Measurements from ENCODE around the gene STAG1. TPM values are rescaled to one million over a fixed set of nuclear protein-coding genes. Genes with fewer than 3 reads are reported as not detected.
"Not testable (repeated sequence)": the region's sequence is repeated elsewhere in the genome, so short reads cannot be mapped to it uniquely, and the experiment has no call there.

STAG1 gene
- 40.0 TPM for total RNA-seq

DNA sequence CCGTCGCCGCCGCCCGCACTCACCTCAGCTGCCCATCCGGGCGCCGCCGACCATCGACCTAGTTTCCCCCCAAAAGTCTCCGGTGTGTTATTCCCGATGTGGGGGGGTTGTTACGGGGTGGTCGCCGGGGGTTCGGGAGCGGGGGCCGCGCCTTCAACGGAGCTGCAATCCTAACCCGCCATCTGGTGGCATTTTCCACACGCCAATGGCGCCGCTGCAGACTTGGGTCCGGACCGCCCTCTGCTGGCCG, at the start of gene STAG1:
TSS of gene STAG1 (minus strand) at position 207 of the 250 bp plus-strand sequence. CDS start 121,480 bp downstream, outside the sequence.
- Histone ChIP-seq H3K27me3 (ENCODE audit: insufficient read depth, low read length) (no peaks in the 10 kb centered on the region), H3K9me3 (ENCODE audit: low read depth, low read length) (no peaks in the 10 kb centered on the region), H3K4me3 (ENCODE audit: low read length) (peak within 1 kb of the TSS; percentile 67), H3K4me1 (ENCODE audit: insufficient read depth, low read length) (peaks cover 35% of the 10 kb centered on the region)

DNA sequence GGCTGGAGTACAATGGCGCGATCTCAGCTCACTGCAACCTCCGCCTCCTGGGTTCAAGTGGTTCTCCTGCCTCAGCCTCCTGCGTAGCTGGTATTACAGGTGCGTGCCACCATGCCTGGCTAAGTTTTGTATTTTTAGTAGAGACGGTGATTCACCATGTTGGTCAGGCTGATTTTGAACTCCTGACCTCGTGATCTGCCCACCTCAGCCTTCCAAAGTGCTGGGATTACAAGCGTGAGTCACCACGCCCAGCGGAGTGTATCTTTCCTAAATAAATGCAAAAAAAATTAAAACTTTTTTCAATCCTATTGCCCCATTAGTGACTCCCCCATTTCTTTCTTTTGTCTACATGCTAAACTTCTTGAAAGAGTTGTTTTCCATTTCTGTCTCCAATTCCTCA, 49.0 kb upstream of the STAG1 start:
- H3K4me1 ChIP-seq (ENCODE audit: insufficient read depth, low read length); H3K4me3 ChIP-seq (ENCODE audit: low read length); H3K27me3 ChIP-seq (ENCODE audit: insufficient read depth, low read length); H3K9me3 ChIP-seq (ENCODE audit: low read depth, low read length): not testable (repeated sequence)

- H3K4me1 ChIP-seq (ENCODE audit: insufficient read depth, low read length): no peaks in the 10 kb centered on the region
- no peaks in the 10 kb centered on the region for H3K9me3 ChIP-seq (ENCODE audit: low read depth, low read length)
- H3K27me3 ChIP-seq (ENCODE audit: insufficient read depth, low read length): no peaks in the 10 kb centered on the region
- no peak overlapping the region for H3K4me3 ChIP-seq (ENCODE audit: low read length)
Measured at GRCh38 chr3:136792556-136793330, 40.6 kb upstream of the STAG1 start.

DNA sequence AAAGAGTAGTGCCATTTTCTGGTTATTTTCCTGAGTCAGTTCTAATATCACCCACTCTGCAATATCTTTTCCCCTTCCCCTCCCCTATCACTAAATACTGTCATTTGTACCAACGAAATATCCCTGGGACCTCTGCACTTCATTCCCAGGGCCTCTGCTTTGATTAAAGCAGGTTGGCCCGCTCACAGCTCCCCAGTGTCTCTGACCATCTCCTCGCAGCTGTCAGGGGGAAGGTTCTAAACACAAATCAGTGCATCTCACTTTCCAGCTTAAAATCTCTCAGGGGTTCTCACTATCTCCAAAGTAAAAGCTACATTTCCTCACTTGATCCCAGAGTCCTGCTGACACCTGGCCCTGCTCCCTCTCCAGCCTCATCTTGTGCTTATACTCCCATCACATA, 38.6 kb upstream of the STAG1 start:
- H3K27me3 ChIP-seq (ENCODE audit: insufficient read depth, low read length): no peaks in the 10 kb centered on the region
- H3K4me3 ChIP-seq (ENCODE audit: low read length): no peak overlapping the region
- no peaks in the 10 kb centered on the region for H3K9me3 ChIP-seq (ENCODE audit: low read depth, low read length)
- peaks cover 16% of the 10 kb centered on the region for H3K4me1 ChIP-seq (ENCODE audit: insufficient read depth, low read length)

- Histone ChIP-seq H3K27me3 (ENCODE audit: insufficient read depth, low read length) (no peaks in the 10 kb centered on the region), H3K4me1 (ENCODE audit: insufficient read depth, low read length) (peaks cover 16% of the 10 kb centered on the region), H3K9me3 (ENCODE audit: low read depth, low read length) (no peaks in the 10 kb centered on the region)
Measured at GRCh38 chr3:136789976-136790375, 37.8 kb upstream of the STAG1 start.

DNA sequence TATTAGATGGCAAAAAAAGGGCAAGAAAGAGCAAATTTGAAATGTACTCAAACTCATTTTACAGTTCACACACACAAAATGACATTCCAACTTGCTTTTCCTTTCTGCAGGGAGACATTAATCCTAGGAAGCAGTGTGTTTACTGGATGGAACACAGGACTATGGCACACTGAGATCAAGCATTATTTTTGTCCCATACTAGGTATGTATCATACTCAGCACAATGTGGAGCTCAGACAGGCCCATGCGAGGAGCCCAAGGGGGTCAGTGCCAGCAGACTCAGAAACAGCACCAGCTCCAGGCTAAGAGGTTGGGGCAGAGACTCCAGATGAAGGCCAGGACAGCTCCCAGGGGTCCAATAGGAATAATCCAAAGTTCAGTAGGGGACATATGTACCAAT, 36.0 kb upstream of the STAG1 start:
- peaks cover 16% of the 10 kb centered on the region for H3K4me1 ChIP-seq (ENCODE audit: insufficient read depth, low read length)
- no peaks in the 10 kb centered on the region for H3K27me3 ChIP-seq (ENCODE audit: insufficient read depth, low read length)
- no peaks in the 10 kb centered on the region for H3K9me3 ChIP-seq (ENCODE audit: low read depth, low read length)
- H3K4me3 ChIP-seq (ENCODE audit: low read length): no peak overlapping the region

More at GRCh38 chr3:136789976-136790375, 37.8 kb upstream of the STAG1 start:
- H3K4me3 ChIP-seq (ENCODE audit: low read length): no peak overlapping the region

DNA sequence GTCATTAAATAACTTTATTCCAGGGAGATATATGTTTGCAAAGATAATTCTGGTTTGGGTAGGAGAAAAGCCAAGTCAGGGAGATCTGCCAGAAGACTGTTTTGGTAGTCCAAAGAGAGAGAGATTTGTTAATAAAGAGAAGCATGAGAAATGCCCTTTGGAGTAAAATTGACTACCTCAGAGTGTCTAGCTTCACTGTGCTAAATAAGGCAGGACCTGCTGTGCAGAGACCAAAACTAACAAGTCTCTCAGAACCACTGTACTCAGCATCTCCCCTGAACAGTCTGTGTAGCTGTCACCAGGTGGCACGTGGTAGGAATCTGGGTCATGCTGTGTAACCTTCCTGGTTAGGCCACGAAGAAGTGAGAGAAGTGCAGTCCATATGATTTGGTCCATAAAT, 35.2 kb upstream of the STAG1 start:
- no peaks in the 10 kb centered on the region for H3K9me3 ChIP-seq (ENCODE audit: low read depth, low read length)
- no peak overlapping the region for H3K4me3 ChIP-seq (ENCODE audit: low read length)
- peaks cover 16% of the 10 kb centered on the region for H3K4me1 ChIP-seq (ENCODE audit: insufficient read depth, low read length)
- H3K27me3 ChIP-seq (ENCODE audit: insufficient read depth, low read length): no peaks in the 10 kb centered on the region

GRCh38 chr3:136783708-136784191, 31.6 kb upstream of the STAG1 start:
- Histone ChIP-seq H3K4me3 (ENCODE audit: low read length) (no peak overlapping the region), H3K9me3 (ENCODE audit: low read depth, low read length) (no peaks in the 10 kb centered on the region), H3K4me1 (ENCODE audit: insufficient read depth, low read length) (peaks cover 16% of the 10 kb centered on the region)

DNA sequence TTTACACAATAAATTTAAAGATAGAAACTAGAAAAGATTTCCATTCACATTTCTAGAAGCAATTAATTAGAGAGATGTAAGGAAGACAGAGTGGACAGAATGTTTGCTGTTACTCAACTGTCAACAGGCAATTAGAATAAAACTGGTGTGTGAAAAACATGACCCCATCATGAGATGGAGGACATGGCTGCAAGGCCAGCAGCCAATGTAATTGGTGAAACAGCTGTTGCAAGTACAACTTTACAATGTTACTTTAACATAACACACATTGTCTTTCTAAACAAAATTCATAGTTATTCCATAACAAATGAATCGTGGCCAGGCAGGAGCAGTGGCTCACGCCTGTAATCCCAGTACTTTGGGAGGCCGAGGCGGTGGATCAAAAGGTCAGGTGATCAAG, 28.6 kb upstream of the STAG1 start:
- H3K9me3 ChIP-seq (ENCODE audit: low read depth, low read length): no peaks in the 10 kb centered on the region
- H3K4me3 ChIP-seq (ENCODE audit: low read length): no peak overlapping the region
- no peaks in the 10 kb centered on the region for H3K27me3 ChIP-seq (ENCODE audit: insufficient read depth, low read length)
- H3K4me1 ChIP-seq (ENCODE audit: insufficient read depth, low read length): no peaks in the 10 kb centered on the region

More at GRCh38 chr3:136783708-136784191, 31.6 kb upstream of the STAG1 start:
- no peaks in the 10 kb centered on the region for H3K27me3 ChIP-seq (ENCODE audit: insufficient read depth, low read length)

- Histone ChIP-seq H3K9me3 (ENCODE audit: low read depth, low read length) (no peaks in the 10 kb centered on the region), H3K4me1 (ENCODE audit: insufficient read depth, low read length) (no peaks in the 10 kb centered on the region), H3K4me3 (ENCODE audit: low read length) (no peak overlapping the region), H3K27me3 (ENCODE audit: insufficient read depth, low read length) (no peaks in the 10 kb centered on the region)
Measured at GRCh38 chr3:136778865-136779264, 26.7 kb upstream of the STAG1 start.

- no peaks in the 10 kb centered on the region for H3K27me3 ChIP-seq (ENCODE audit: insufficient read depth, low read length)
- no peak overlapping the region for H3K4me3 ChIP-seq (ENCODE audit: low read length)
- no peaks in the 10 kb centered on the region for H3K4me1 ChIP-seq (ENCODE audit: insufficient read depth, low read length)
- no peaks in the 10 kb centered on the region for H3K9me3 ChIP-seq (ENCODE audit: low read depth, low read length)
Measured at GRCh38 chr3:136772709-136773108, 20.5 kb upstream of the STAG1 start.

GRCh38 chr3:136758160-136759102, 6.3 kb upstream of the STAG1 start:
- Histone ChIP-seq H3K4me3 (ENCODE audit: low read length) (peak overlapping the region; percentile 7), H3K4me1 (ENCODE audit: insufficient read depth, low read length) (peaks cover 18% of the 10 kb centered on the region)
- not testable (repeated sequence) for H3K9me3 ChIP-seq (ENCODE audit: low read depth, low read length); H3K27me3 ChIP-seq (ENCODE audit: insufficient read depth, low read length)

GRCh38 chr3:136755192-136755591, 3.0 kb upstream of the STAG1 start:
- Histone ChIP-seq H3K4me3 (ENCODE audit: low read length) (no peak overlapping the region), H3K27me3 (ENCODE audit: insufficient read depth, low read length) (no peaks in the 10 kb centered on the region), H3K9me3 (ENCODE audit: low read depth, low read length) (no peaks in the 10 kb centered on the region), H3K4me1 (ENCODE audit: insufficient read depth, low read length) (peaks cover 26% of the 10 kb centered on the region)

GRCh38 chr3:136753326-136753939, 1.3 kb upstream of the STAG1 start:
- H3K4me3 ChIP-seq (ENCODE audit: low read length): peak overlapping the region; percentile 67

More at GRCh38 chr3:136753326-136753939, 1.3 kb upstream of the STAG1 start:
- H3K9me3 ChIP-seq (ENCODE audit: low read depth, low read length): no peaks in the 10 kb centered on the region
- no peaks in the 10 kb centered on the region for H3K27me3 ChIP-seq (ENCODE audit: insufficient read depth, low read length)
- peaks cover 37% of the 10 kb centered on the region for H3K4me1 ChIP-seq (ENCODE audit: insufficient read depth, low read length)
